SHP77 (cell line): ENCODE results near the gene PAK2.
"Not testable (repeated sequence)": the region's sequence is repeated elsewhere in the genome, so short reads cannot be mapped to it uniquely, and the experiment has no call there.

ENCODE experiments used
- DNase-seq, 2 experiments: peaks; one replicate each; lab custom pipeline; 2025; lab: John Stamatoyannopoulos, UW

The PAK2 gene

DNA sequence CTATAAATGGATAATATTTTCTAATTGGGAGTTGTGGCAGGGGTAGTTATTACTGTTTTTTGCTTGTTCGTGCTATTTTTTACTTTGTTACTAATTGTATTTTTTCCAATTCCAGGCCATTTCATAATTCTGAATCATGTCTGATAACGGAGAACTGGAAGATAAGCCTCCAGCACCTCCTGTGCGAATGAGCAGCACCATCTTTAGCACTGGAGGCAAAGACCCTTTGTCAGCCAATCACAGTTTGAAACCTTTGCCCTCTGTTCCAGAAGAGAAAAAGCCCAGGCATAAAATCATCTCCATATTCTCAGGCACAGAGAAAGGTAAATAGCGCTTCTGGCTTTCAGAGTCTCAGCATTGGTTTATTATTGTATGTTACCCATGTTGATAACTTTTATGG lies 42.9 kb downstream of the PAK2 start:
- no peak for DNase-seq

DNA sequence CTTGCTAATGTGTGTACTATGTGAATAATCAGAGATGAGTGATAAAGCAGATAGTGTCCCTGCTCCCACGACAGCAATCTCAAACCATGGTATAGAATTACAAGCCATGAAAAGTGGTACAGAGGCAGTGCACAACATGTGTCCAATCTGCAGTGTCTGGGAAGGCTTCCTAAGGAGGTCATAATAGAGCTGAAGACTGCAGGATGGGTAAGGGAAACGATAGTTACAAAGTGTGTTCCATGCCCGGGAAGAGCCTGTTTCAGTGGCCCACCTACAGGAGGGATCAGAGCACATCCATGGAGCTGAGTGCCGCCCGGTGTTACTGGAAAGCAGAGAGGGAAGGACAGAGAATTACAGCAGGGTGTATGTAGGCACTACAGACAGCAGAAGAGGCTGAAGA lies 48.9 kb downstream of the PAK2 start:
- DNase-seq, result no peak

DNA sequence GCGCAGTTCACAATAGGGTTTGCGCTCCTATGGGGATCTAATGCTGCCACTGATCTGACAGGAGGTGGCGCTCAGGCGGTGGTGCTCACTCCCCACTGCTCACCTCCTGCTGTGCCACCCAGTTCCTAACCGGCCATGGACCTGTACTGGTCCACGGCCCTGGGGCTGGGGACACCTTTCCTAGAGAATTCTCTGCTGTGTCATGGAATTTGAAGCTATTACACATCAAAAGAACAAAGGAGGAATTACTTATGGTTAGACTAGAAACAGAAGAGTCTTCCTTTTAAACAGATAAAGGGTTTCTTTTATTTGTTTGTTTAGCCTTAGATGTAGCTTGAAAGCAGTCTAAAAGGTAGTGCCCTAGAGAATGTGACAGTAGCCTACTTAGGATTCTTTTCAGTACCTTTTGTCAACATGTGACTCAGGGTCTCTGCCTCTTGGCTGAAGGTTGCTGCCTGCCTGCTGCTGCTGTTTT lies 50.3 kb downstream of the PAK2 start:
- no peak for DNase-seq

DNA sequence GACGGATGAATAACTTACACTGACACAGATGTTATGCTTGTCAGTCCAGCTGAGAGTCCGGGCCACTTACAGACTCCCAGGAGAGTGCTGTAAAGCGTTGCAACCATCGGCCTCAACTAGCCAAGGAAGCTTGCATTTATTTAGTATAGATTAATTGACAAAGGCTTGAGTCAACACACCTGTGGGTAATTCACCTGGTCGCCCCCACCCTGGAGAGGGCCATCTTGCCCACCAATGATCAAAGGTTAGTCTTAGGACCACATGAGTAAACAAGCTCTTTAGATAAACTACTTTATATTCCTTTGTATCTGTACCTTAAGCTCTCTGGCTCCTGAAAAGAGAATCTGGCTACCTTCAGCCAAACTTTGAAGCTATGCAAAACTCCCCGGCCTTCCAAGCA lies 51.0 kb downstream of the PAK2 start:
- no peak for DNase-seq

DNA sequence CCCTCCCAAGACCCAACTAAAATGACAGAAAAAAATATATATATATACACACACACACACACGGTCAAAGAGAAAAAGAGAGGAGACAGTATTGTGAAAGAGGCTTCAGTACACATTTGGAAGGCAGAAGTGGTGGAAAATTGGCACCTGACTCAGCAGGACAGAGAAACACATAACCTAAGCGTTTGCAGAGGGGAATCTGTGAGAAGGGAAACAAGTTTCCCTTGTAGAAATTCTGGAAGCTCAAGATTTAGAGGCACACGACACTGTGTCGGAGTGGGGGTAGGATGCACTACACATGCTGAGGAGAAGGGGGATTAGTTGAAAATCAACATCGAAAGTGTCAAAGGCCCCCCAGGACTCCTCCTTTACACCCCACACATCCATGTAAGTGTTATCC lies 53.1 kb downstream of the PAK2 start:
- no peak for DNase-seq

DNA sequence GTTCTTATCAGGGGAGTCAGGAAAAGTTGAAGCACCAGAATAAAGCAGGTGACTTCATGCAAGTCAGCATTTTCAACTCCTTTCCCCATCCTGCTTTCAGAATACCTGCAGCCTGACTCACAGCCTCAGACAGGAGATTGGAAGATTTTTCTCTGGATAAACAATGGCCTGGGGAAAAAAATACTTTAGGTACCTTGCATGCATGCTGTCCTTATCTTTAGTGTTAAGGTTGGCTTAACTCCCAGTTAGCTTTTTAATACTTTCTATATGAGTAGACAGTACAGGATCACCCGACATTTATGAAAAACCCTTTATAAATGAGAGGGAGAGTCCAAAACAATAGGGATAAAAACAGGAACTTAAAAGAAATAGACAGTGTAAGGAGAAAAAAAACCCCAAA lies 53.6 kb downstream of the PAK2 start:
- DNase-seq, result no peak

DNA sequence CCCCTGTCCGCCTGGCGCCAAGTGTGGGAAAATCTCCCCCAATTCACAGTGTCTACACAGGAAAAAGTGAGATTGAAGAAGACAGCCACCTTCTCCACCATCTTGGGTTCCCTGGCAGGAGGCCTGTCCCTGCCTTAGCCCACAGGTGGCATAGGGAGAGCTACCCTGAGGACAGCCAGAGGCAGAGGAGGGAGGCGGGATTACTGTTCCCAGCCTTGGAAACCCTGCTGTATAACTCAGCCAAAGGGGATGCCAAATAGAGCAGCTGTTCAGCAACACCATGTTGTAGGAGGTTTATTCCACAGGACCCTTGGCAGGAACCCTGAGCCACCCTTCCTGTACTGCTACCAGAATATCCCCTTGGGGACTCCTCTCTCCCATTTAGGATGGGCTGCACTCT lies 54.8 kb downstream of the PAK2 start:
- no peak for DNase-seq

DNA sequence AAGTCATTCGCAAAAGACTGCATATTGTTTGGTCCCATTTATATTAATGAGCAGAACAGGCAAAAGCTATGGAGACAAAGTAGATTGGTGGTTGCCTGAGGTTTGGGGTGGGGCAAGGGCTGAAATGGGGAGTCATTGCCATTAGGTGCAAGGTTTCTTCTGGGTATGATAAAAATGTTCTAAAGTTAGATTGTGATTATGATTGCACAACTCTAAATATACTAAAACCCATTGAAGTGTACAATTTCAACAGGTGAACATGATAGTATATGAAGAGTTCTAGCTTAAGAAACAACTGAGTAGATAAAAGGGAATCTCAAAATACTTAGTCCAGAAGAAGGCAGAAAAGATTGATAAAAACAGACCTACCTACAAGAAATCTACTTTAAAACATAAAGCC lies 56.7 kb downstream of the PAK2 start:
- DNase-seq, result no peak

DNA sequence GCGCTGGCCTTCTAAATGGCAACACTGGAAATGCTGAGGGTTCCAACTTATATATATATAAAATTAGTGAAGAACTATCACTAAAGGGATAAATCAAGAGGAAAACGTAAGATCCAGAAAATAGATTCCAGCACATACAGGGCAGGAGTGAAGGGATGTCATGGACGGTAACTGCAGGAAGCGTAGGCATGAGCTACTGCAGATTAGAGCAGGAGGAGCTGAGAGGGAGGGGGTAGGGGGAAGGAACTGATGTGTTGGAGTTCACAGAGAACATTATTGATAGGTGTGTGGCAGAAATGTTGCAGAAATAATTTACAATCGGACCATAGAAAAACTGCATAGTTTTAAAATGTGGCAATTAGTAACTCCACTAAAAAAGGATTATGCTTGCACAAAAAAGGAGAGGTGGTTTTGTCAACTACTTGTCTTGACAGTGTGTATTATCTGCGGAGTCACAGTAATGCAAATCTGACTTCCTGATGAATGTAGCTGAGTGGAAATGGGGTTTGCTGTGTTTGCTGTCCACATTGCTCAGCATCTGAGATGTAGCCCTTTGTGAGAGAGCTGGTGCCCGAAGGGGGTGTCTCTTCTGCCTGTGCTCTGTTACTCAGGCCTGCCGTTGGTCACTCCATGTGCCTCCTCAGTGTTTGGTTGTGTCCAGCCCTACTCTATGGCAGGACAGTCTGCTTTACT lies 61.2 kb downstream of the PAK2 start:
- no peak for DNase-seq

DNA sequence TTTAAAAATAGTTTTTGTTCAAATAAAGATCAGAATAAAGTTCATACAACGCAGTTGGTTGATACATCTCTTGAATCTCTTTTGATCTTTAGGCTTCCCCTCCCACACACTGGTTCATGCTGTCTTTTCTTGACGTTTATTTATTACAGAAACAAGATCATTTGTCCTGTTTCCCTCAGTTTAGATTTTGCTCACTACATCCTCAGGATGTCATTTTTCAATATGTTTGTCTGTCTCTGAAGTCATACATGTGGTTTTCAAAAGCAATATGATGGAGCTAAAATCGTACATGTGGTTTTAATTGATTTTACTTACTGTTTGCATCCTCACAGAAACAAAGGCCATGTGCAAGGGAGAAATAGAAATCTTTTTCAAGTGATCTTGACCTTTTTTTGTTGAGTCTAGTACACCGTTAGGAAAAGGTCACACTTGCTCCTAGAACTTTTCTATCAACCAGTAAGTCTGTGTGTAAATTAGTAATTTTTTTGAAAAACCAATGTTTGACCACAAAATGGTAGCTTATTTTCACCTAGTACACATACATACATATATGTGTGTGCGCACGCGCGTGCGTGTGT lies 64.3 kb downstream of the PAK2 start:
- DNase-seq, result no peak

DNA sequence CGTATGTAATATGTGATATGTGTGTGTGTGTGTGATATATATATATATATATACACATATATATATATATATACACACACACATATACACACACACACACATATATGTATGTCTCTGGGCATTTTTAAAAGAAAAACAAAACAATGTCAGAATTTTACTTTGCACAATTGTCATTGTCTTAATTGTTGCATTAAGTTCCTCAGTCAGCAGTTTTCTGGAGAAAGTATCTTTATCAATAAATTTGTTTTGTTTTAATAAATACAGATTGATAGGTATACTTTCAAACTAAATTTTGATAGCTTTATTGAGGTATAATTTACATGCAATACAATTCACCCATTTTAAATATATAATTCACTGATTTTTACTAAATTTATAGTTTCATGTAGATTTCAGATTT lies 65.1 kb downstream of the PAK2 start:
- DNase-seq, result no peak

DNA sequence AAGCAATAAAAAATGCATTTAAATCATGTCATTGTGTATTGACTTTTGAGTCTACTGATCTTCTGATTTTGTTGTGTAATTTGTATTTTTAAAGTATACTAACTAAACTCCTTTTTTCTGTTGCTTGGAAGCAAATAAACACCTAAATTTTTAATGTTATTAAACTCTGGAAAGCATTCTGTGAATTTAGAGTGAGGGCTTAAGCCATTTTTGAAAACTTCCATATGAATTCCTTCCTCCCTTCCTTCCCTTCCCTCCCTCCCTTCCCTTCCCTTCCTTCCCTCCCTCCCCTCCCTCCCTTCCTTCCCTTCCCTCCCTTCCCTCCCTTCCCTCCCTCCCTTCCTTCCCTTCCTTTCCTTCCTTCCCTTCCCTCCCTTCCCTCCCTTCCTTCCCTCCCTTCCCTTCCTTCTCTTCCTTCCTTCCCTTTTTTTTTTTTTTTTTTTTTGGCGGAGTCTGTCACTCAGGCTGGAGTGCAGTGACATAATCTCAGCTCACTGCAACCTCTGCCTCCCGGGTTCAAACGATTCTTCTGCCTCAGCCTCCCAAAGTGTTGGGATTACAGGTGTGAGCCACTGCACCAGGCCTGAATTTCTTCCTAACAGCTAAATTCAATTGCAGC lies 71.4 kb downstream of the PAK2 start:
- no peak for DNase-seq

DNA sequence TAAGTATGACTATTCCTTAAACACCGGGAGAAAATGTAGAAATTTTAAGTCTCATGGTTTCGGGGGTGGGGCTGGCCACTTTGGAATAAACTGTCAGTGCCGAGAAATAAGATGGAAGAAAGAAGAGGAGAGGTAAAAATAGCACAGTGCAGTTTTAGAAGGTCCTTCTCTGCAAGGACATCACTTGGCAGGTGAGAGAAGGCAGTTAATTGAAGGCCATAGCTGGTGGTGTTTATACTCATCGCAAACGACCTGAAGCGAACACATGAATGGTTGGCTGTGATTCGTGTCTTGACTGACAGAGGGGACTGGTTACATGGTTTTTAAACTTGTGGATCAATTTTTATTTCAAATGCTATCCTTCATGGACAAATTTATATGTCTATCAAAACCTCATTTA lies 73.2 kb downstream of the PAK2 start:
- no peak for DNase-seq

DNA sequence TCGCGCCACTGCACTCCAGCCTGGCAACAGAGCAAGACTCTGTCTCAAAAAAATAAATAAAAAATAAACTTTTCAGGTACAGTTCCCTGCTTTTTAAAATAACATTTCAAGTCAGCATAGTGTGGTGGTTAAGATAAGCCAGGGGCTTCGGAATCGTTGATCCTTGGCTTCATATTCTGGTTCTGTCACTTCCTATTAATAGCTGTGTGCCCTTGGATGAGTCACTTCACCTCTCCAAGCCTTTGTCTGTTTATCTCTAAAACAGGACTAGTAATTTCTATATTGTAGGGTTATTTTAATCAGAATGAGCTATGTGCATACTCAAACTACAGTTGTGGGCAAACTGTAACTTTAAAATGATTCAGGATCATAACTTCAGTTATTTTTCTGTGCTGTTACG lies 74.2 kb downstream of the PAK2 start:
- DNase-seq, result no peak

DNA sequence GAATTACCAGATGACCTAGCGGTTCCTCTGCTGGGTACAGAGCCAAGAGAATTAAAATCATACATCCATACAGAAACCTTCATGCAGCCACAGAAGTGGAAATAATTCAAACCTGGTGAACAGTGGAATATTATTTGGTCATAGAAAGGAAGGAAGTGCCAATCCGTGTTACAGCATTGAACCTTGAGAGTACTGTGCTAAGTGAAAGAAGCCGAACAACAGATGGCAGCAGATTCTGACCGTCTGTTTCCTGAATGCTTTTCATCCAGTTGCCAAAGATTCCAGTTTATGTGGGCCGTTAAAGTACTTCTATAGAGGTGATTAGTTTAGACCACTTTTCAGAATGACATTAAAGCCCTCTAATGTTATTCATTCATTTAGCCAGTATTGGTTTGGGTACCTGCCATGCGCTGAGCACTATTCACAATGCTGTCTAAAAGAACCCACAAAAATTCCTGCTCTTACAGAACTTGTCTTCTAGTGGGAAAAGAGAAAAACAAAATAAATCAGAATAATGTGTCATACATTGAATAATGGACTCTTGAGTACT lies 82.2 kb downstream of the PAK2 start:
- no peak for DNase-seq

DNA sequence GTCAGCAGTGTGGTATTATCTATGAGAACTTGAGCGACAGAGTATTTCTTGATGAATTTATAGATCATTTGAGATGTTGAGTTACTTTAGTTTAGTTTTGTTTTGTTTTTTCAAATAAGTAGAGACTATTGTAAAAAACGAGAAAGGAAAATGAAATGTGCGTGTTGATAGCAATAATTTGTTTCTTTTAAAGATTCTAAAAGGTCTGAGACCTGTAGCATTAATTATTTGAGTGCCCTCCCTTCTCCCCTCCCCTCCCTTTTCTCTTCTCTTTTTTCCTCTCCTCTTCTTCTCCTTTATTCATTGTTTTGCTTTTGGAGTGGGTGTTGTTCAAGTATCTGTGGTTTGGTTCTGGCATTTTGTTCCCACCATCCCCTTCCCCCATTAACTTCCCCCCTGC lies 90.0 kb downstream of the PAK2 start:
- DNase-seq, result not testable (repeated sequence)

DNA sequence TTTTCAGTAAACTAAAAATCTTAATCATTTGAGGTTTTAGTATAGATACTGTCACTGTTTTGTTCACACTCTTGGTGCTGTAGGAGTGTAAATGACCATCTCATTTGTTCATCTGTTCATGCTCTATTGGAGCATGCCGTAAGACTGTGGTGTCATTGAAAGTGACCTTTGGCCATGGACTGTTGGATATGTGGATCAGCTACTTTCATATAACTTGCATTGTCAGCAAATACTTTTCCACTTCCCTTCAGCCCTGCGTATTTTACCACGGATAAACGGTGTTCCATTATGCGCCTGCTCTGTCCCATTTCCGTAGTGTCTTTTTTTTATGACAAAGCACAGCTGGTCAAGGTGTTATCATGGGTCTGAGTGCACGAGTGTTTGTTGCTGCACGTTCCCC lies 95.4 kb downstream of the PAK2 start:
- DNase-seq, result no peak

DNA sequence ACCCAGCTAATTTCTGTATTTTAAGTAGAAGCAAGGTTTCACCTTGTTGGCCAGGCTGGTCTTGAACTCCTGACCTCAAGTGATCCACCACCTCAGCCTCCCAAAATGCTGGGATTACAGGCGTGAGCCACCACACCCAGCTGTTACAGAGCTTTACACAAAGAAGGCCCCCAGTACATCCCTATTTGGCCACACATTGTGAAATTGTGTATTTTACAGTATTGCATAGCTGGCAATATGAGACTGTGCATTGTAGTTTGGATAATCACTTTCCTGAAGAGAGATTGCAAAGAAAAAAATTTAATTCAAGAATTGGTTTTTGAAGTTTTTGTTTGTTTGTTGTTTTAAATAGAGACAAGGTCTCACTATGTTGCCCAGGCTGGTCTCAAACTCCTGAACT lies 97.0 kb downstream of the PAK2 start:
- not testable (repeated sequence) for DNase-seq

DNA sequence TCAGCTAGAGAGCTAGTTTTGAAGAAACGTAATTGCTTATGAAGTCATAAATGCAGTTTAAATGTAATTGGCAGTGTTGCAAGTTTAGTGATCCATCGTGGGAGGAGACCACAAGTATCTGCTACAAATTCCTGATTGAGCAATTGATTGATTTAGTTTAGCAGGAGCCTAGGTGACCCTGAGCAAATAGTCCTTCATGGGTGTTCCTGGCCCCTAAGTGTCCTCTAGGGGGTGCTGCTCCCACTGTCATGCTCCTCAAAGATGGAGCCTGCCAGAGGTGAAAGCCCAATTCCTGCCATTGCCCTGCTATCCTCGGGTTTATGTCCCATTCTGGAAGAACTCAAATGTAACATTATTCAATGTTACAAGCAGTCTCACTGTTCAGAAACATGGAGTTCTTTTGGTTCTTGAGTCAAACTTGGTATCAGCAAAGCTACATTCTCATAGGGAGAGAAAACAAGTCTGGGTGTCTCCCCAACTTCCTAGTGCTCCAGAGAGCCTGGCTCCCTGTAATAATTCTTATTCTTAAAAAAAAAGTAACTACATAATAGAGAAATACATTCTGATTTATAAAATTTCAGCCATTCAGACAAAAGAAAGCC lies 98.3 kb downstream of the PAK2 start:
- peak in 1 of 2 experiments; percentile 5 for DNase-seq

DNA sequence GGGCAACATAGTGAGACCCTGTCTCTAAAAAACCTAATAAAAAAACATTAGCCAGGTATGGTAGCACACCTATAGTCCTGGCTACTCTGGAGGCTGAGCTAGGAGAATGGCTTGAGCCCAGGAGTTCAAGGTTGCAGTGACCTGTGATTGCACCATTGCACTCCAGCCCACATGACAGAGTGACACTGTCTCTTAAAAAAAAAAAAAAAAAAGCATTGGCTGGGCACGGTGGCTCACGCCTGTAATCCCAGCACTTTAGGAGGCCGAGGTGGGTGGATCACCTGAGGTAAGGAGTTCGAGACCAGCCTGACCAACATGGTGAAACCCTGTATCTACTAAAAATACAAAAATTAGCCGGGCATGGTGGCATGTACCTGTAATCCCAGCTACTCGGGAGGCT lies 99.7 kb downstream of the PAK2 start:
- DNase-seq, result not testable (repeated sequence)

DNA sequence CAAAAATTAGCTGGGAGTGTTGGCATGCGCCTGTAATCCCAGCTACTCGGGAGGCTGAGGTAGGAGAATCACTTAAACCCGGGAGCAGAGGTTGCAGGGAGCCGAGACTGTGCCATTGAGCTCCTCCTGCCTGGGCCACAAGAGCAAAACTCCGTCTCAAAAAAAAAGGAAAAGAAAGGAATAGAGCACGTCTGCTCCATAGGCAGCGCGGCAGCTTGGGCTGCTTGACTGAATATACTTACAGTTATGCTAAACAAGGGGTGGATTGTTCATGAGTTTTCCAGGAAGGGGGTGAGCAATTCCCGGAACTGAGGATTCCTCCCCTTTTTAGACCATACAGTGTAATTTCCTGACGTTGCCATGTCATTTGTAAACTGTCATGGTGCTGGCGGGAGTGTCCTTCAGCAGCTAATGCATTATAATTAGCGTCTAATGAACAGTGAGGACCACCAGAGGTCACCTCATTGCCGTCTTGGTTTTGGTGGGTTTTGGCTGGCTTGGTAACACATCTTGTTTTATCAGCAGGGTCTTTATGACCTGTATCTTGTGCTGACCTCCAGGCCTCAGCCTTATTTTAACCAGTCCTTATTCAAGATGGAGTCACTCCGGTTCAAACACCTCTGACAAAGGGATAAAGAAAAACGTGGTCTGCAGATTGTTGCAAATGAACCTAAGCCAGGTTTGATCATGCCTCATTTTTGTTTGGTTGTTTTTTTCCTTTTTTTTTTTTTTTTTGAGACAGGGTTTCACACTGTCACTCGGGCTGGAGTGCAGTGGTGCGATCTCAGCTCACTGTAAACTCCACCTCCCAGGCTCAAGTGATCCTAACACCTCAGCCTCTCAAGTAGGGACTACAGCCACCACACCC lies 103.1 kb downstream of the PAK2 start:
- no peak for DNase-seq
